HepG2 (cell line): Measurements from ENCODE around the gene MAN2A2. TPM values are rescaled to one million over a fixed set of nuclear protein-coding genes. Genes with fewer than 3 reads are reported as not detected.

Source experiments
- ATF7-NPFF ChIP-seq: sonication (generic); formaldehyde crosslinking; IDR thresholded peaks from 2 replicates; pipeline ENCODE4 v1.8.1; 2023; ENCODE audit warnings: mild to moderate bottlenecking, low read depth, missing genetic modification reagents, moderate library complexity
- FOXM1 ChIP-seq: sonication (generic); formaldehyde crosslinking; IDR thresholded peaks from 2 replicates; pipeline ENCODE4 v1.5.0; 2020; ENCODE audit warnings: missing genetic modification reagents
- GFI1 ChIP-seq: sonication (generic); formaldehyde crosslinking; IDR thresholded peaks from 2 replicates; pipeline ENCODE4 v1.5.0; 2020; ENCODE audit warnings: missing genetic modification reagents, mild to moderate bottlenecking, borderline replicate concordance
- HOXA5 ChIP-seq: sonication (generic); formaldehyde crosslinking; IDR thresholded peaks from 2 replicates; pipeline ENCODE4 v1.4.0; 2020; ENCODE audit warnings: missing genetic modification reagents
- HOXA9 ChIP-seq: sonication (generic); formaldehyde crosslinking; IDR thresholded peaks from 2 replicates; pipeline ENCODE4 v1.8.1; 2022; ENCODE audit warnings: missing genetic modification reagents, mild to moderate bottlenecking, moderate library complexity, borderline replicate concordance
- KDM5A ChIP-seq: fragments of 200-600 bp; sonication (generic); IDR thresholded peaks from 2 replicates; pipeline ENCODE4 v1.7.0; 2018; ENCODE audit warnings: antibody characterized with exemption, mild to moderate bottlenecking, low read length, borderline replicate concordance
- KMT2A ChIP-seq: sonication (generic); formaldehyde crosslinking; IDR thresholded peaks from 2 replicates; pipeline ENCODE4 v1.4.0; 2020; ENCODE audit warnings: missing genetic modification reagents
- MXI1 ChIP-seq: IDR thresholded peaks from 3 replicates; pipeline ENCODE4 v1.6.1; 2012; ENCODE audit warnings: low read depth, low read length, inconsistent platforms, borderline replicate concordance
- PRMT3 ChIP-seq: sonication (generic); formaldehyde crosslinking; IDR thresholded peaks from 2 replicates; pipeline ENCODE4 v1.8.1; 2022; ENCODE audit warnings: low read depth, mild to moderate bottlenecking, moderate library complexity, missing genetic modification reagents, borderline replicate concordance
- RNF2 ChIP-seq: fragments of 450-650 bp; conservative IDR thresholded peaks from 2 replicates; pipeline ENCODE4 v1.6.1; 2016; ENCODE audit warnings: low read depth
- SMAD1 ChIP-seq: sonication (generic); formaldehyde crosslinking; IDR thresholded peaks from 2 replicates; pipeline ENCODE4 v1.4.0; 2020; ENCODE audit warnings: missing genetic modification reagents, low read depth, mild to moderate bottlenecking, borderline replicate concordance
- SNAI1 ChIP-seq: sonication (generic); formaldehyde crosslinking; IDR thresholded peaks from 2 replicates; pipeline ENCODE4 v1.5.0; 2020; ENCODE audit warnings: mild to moderate bottlenecking, missing genetic modification reagents, borderline replicate concordance
- SNAPC2 ChIP-seq: sonication (generic); formaldehyde crosslinking; IDR thresholded peaks from 2 replicates; pipeline ENCODE4 v1.8.1; 2022; ENCODE audit warnings: mild to moderate bottlenecking, missing genetic modification reagents
- TRAFD1 ChIP-seq: sonication (generic); formaldehyde crosslinking; IDR thresholded peaks from 2 replicates; pipeline ENCODE4 v1.5.1; 2020; ENCODE audit warnings: missing genetic modification reagents, mild to moderate bottlenecking, borderline replicate concordance
- ZBTB20 ChIP-seq: sonication (generic); formaldehyde crosslinking; IDR thresholded peaks from 2 replicates; pipeline ENCODE4 v1.8.1; 2023; ENCODE audit warnings: missing genetic modification reagents, low read depth, mild to moderate bottlenecking, borderline replicate concordance
- ZFP82 ChIP-seq: sonication (generic); formaldehyde crosslinking; IDR thresholded peaks from 2 replicates; pipeline ENCODE4 v1.5.1; 2020; ENCODE audit warnings: mild to moderate bottlenecking, missing genetic modification reagents, borderline replicate concordance
- ZNF143 ChIP-seq: sonication (generic); formaldehyde crosslinking; IDR thresholded peaks from 2 replicates; pipeline ENCODE4 v1.4.0; 2020; ENCODE audit warnings: missing genetic modification reagents
- ZNF253 ChIP-seq: sonication (generic); formaldehyde crosslinking; IDR thresholded peaks from 2 replicates; pipeline ENCODE4 v1.8.0; 2022; ENCODE audit warnings: mild to moderate bottlenecking, missing genetic modification reagents, borderline replicate concordance
- ZNF274 ChIP-seq: sonication (generic); formaldehyde crosslinking; IDR thresholded peaks from 2 replicates; pipeline ENCODE4 v1.5.1; 2020; ENCODE audit warnings: mild to moderate bottlenecking, missing genetic modification reagents
- ZNF709 ChIP-seq: sonication (generic); formaldehyde crosslinking; IDR thresholded peaks from 2 replicates; pipeline ENCODE4 v1.5.0; 2020; ENCODE audit warnings: mild to moderate bottlenecking, missing genetic modification reagents
- polyA plus RNA-seq, 8 experiments: library from polyadenylated mRNA; depleted of rRNA in 3 of 8; stranded (reverse) in 7 of 8; unstranded in 1 of 8; fragments of >200 nt; fragmentation: Illumina TruSeq in 4 of 8; extraction: Trizol in 4 of 8; gene quantifications; 2 replicates each; pipeline versions ENCODE4 v1.2.1 to v1.2.3, GENCODE V29; 2011 to 2016; ENCODE audit warnings: low read depth in 4 of 8, missing spikeins in 1 of 8, mixed read lengths in 1 of 8; ENCODE audit not compliant: insufficient read depth in 1 of 8
- total RNA-seq, 5 experiments: library from RNA; depleted of rRNA; stranded (reverse); fragments of >200 nt; fragmentation: Illumina TruSeq; extraction: Trizol; gene quantifications; 2 replicates each; pipeline ENCODE4 v1.2.3, GENCODE V29; 2016; ENCODE audit warnings: low read depth in 1 of 5
- TF ChIP-seq, protein P1 (sequence below): sonication (generic); formaldehyde crosslinking; IDR thresholded peaks from 2 replicates; pipeline ENCODE4 v1.4.0; 2020; ENCODE audit warnings: missing genetic modification reagents; ENCODE audit errors: not compliant biosample characterization
- TF ChIP-seq, protein P2 (sequence below): sonication (generic); formaldehyde crosslinking; IDR thresholded peaks from 2 replicates; pipeline ENCODE4 v1.5.1; 2020; ENCODE audit warnings: mild to moderate bottlenecking, missing genetic modification reagents, borderline replicate concordance

MAN2A2 gene
- total and polyA plus RNA-seq, 2 of the 13 experiments (the other 11 are each of a cell fraction or from before 2014, with no cell fraction given): 17.5 to 51.5 TPM

- TF ChIP-seq PRMT3 (CRISPR knock-in tag) (no peak), SMAD1 (CRISPR knock-in tag) (no peak), RNF2 (no peak), SNAPC2 (CRISPR knock-in tag) (no peak), ZNF253 (CRISPR knock-in tag) (no peak), ZBTB20 (CRISPR knock-in tag) (no peak), KMT2A (CRISPR knock-in tag) (no peak), GFI1 (CRISPR knock-in tag) (no peak), ZNF274 (CRISPR knock-in tag) (no peak), ATF7-NPFF (no peak), SNAI1 (CRISPR knock-in tag) (no peak), KDM5A (no peak), TRAFD1 (CRISPR knock-in tag) (no peak), FOXM1 (CRISPR knock-in tag) (no peak), ZFP82 (CRISPR knock-in tag) (no peak), HOXA9 (0 out of 2 replicates have a peak, but pooled peaks have one; percentile 40), MXI1 (no peak), HOXA5 (CRISPR knock-in tag) (no peak; the same call in 1 of the 2 replicates), ZNF709 (CRISPR knock-in tag) (no peak), ZNF143 (CRISPR knock-in tag) (no peak)
- TF ChIP-seq, protein P1, sequence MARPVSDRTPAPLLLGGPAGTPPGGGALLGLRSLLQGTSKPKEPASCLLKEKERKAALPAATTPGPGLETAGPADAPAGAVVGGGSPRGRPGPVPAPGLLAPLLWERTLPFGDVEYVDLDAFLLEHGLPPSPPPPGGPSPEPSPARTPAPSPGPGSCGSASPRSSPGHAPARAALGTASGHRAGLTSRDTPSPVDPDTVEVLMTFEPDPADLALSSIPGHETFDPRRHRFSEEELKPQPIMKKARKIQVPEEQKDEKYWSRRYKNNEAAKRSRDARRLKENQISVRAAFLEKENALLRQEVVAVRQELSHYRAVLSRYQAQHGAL: no peak
- TF ChIP-seq, protein P2, sequence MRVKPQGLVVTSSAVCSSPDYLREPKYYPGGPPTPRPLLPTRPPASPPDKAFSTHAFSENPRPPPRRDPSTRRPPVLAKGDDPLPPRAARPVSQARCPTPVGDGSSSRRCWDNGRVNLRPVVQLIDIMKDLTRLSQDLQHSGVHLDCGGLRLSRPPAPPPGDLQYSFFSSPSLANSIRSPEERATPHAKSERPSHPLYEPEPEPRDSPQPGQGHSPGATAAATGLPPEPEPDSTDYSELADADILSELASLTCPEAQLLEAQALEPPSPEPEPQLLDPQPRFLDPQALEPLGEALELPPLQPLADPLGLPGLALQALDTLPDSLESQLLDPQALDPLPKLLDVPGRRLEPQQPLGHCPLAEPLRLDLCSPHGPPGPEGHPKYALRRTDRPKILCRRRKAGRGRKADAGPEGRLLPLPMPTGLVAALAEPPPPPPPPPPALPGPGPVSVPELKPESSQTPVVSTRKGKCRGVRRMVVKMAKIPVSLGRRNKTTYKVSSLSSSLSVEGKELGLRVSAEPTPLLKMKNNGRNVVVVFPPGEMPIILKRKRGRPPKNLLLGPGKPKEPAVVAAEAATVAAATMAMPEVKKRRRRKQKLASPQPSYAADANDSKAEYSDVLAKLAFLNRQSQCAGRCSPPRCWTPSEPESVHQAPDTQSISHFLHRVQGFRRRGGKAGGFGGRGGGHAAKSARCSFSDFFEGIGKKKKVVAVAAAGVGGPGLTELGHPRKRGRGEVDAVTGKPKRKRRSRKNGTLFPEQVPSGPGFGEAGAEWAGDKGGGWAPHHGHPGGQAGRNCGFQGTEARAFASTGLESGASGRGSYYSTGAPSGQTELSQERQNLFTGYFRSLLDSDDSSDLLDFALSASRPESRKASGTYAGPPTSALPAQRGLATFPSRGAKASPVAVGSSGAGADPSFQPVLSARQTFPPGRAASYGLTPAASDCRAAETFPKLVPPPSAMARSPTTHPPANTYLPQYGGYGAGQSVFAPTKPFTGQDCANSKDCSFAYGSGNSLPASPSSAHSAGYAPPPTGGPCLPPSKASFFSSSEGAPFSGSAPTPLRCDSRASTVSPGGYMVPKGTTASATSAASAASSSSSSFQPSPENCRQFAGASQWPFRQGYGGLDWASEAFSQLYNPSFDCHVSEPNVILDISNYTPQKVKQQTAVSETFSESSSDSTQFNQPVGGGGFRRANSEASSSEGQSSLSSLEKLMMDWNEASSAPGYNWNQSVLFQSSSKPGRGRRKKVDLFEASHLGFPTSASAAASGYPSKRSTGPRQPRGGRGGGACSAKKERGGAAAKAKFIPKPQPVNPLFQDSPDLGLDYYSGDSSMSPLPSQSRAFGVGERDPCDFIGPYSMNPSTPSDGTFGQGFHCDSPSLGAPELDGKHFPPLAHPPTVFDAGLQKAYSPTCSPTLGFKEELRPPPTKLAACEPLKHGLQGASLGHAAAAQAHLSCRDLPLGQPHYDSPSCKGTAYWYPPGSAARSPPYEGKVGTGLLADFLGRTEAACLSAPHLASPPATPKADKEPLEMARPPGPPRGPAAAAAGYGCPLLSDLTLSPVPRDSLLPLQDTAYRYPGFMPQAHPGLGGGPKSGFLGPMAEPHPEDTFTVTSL (CRISPR knock-in tag): no peak; the same call in 1 of the 2 replicates
Observed at GRCh38 chr15:90860942-90861675, 42.0 kb upstream of the MAN2A2 start (continued).
